GM23338 (cell line): ENCODE data around the gene TENM4. TPM values are rescaled to one million over a fixed set of nuclear protein-coding genes. Genes with fewer than 3 reads are reported as not detected.

Source experiments
- ATAC-seq: fragments of 200-7000 bp; cut with Tn5 transposase; 3 replicates; pipeline ENCODE4 v1.9.1; 2020
- DNase-seq: peaks from one replicate; pipeline ENCODE4 v3.0.0-alpha.2; 2015; ENCODE audit warnings: low spot score
- H2AFZ ChIP-seq: fragments of 200-600 bp; sonication (generic); 2 replicates; pipeline ENCODE4 v1.8.0; 2016; ENCODE audit warnings: antibody characterized with exemption, mild to moderate bottlenecking, moderate library complexity
- H3F3A ChIP-seq: fragments of 200-600 bp; sonication (generic); replicated peaks from 2 replicates; pipeline ENCODE4 v1.8.0; 2017; ENCODE audit warnings: antibody characterized with exemption, mixed run types, low read depth
- H3K27ac ChIP-seq: fragments of 200-600 bp; sonication (generic); 2 replicates; pipeline ENCODE4 v1.6.1; 2016; ENCODE audit warnings: low read depth
- H3K27me3 ChIP-seq: fragments of 200-600 bp; sonication (generic); 2 replicates; pipeline ENCODE4 v1.8.0; 2016; ENCODE audit warnings: mild to moderate bottlenecking, mixed run types, moderate library complexity; ENCODE audit not compliant: insufficient read depth
- H3K36me3 ChIP-seq: fragments of 200-600 bp; sonication (generic); 2 replicates; pipeline ENCODE4 v1.8.0; 2016; ENCODE audit warnings: mild to moderate bottlenecking; ENCODE audit not compliant: insufficient read depth
- H3K4me1 ChIP-seq: fragments of 200-600 bp; sonication (generic); 2 replicates; pipeline ENCODE4 v1.8.0; 2016; ENCODE audit warnings: mild to moderate bottlenecking, moderate library complexity; ENCODE audit not compliant: insufficient read depth
- H3K4me2 ChIP-seq: fragments of 200-600 bp; sonication (generic); 2 replicates; pipeline ENCODE4 v1.7.1; 2017; ENCODE audit warnings: mixed run types
- H3K4me3 ChIP-seq: fragments of 200-600 bp; sonication (generic); 2 replicates; pipeline ENCODE4 v1.6.1; 2016; ENCODE audit warnings: mixed run types
- H3K79me2 ChIP-seq: fragments of 200-600 bp; sonication (generic); replicated peaks from 2 replicates; pipeline ENCODE4 v1.8.0; 2017; ENCODE audit warnings: mild to moderate bottlenecking; ENCODE audit not compliant: insufficient read depth
- H3K9me2 ChIP-seq: fragments of 200-600 bp; sonication (generic); 2 replicates; pipeline ENCODE4 v1.8.0; 2017; ENCODE audit not compliant: insufficient read depth
- H4K20me1 ChIP-seq: fragments of 200-600 bp; sonication (generic); replicated peaks from 2 replicates; pipeline ENCODE4 v1.8.0; 2017; ENCODE audit warnings: mild to moderate bottlenecking; ENCODE audit not compliant: insufficient read depth
- H3K27ac Mint-ChIP-seq: 2 replicates; pipeline ENCODE4 v1.8.0; 2020; ENCODE audit warnings: inconsistent platforms, mild to moderate bottlenecking, moderate library complexity, mixed read lengths
- H3K27me3 Mint-ChIP-seq: 3 replicates; pipeline ENCODE4 v1.8.0; 2022; ENCODE audit warnings: low read depth, mild to moderate bottlenecking, moderate library complexity, mixed read lengths, inconsistent platforms; ENCODE audit not compliant: insufficient read depth, poor library complexity
- H3K36me3 Mint-ChIP-seq: 3 replicates; pipeline ENCODE4 v1.8.0; 2021; ENCODE audit warnings: low read depth, mild to moderate bottlenecking, inconsistent platforms, moderate library complexity, mixed read lengths
- H3K4me1 Mint-ChIP-seq: 3 replicates; pipeline ENCODE4 v1.8.0; 2020; ENCODE audit warnings: mild to moderate bottlenecking, inconsistent platforms, mixed read lengths
- H3K4me3 Mint-ChIP-seq: 3 replicates; pipeline ENCODE4 v1.8.0; 2021; ENCODE audit warnings: moderate library complexity, mild to moderate bottlenecking, inconsistent platforms, mixed read lengths
- H3K9me3 Mint-ChIP-seq: 3 replicates; pipeline ENCODE4 v1.8.0; 2020; ENCODE audit warnings: moderate library complexity, mild to moderate bottlenecking, inconsistent platforms, mixed read lengths
- EZH2 ChIP-seq: fragments of 200-600 bp; sonication (generic); IDR thresholded peaks from one replicate; pipeline ENCODE4 v1.8.0; 2017; ENCODE audit warnings: antibody characterized with exemption, mild to moderate bottlenecking, low read depth; ENCODE audit not compliant: unreplicated experiment
- ZNF331 ChIP-seq: fragments of 250-450 bp; sonication (Bioruptor Pico); IDR thresholded peaks from 2 replicates; pipeline ENCODE4 v1.5.0; 2020; ENCODE audit warnings: low read depth, mild to moderate bottlenecking, moderate library complexity
- ZNF462 ChIP-seq: fragments of 250-450 bp; sonication (Bioruptor Pico); IDR thresholded peaks from 2 replicates; pipeline ENCODE4 v1.5.0; 2020; ENCODE audit warnings: mild to moderate bottlenecking, moderate library complexity
- polyA plus RNA-seq: library from polyadenylated mRNA; unstranded; fragments of >200 nt; fragmentation: Nextera tagmentation; extraction: Ambion mirVana; gene quantifications from 2 replicates; pipeline ENCODE4 v1.2.1, GENCODE V29; 2016
- total RNA-seq: library from RNA; depleted of rRNA; stranded (reverse); fragments of >200 nt; shearing (Covaris generic); gene quantifications from 2 replicates; pipeline ENCODE4 v1.2.3, GENCODE V29; 2014

Gene TENM4
- total and polyA plus RNA-seq, 2 experiments from 2014 or later, result 7.3 TPM

GRCh38 chr11:79205786-79206185 is 235.0 kb downstream of the TENM4 start (continued):
- TF ChIP-seq ZNF462 (CRISPR knock-in tag), result no peak
- TF ChIP-seq ZNF331 (CRISPR knock-in tag), result no peak

- Histone ChIP-seq H3K27ac (no peak overlapping the region), H3K4me3 (no peak overlapping the region), H2AFZ (no peak overlapping the region), H3F3A (no peaks in the 10 kb centered on the region), H3K4me1 (no peaks in the 10 kb centered on the region), H3K4me2 (no peak overlapping the region), H3K79me2 (no peaks in the 10 kb centered on the region), H4K20me1 (no peaks in the 10 kb centered on the region), H3K36me3 (no peaks in the 10 kb centered on the region), H3K27me3 (no peaks in the 10 kb centered on the region), H3K9me2 (no peaks in the 10 kb centered on the region)
- no peaks in the 10 kb centered on the region for H3K4me1 Mint-ChIP-seq
- H3K36me3 Mint-ChIP-seq, result no peaks in the 10 kb centered on the region
- no peaks in the 10 kb centered on the region for H3K9me3 Mint-ChIP-seq
- no peak overlapping the region for H3K4me3 Mint-ChIP-seq
- TF ChIP-seq ZNF331 (CRISPR knock-in tag) (no peak), EZH2 (no peak)
- peaks cover 4% of the 10 kb centered on the region for H3K27me3 Mint-ChIP-seq
- no peak overlapping the region for H3K27ac Mint-ChIP-seq
- DNase-seq (no peak), ATAC-seq (no peak)
These were observed 239.0 kb downstream of the TENM4 start for GRCh38 chr11:79201677-79202347.
